GM03348 (cell line): ENCODE measurements around the gene KIAA1217.
"Not testable (repeated sequence)": the region's sequence is repeated elsewhere in the genome, so short reads cannot be mapped to it uniquely, and the experiment has no call there.

Experiments
- DNase-seq: peaks from one replicate; pipeline ENCODE4 v3.0.0; 2012; ENCODE audit warnings: low spot score

Gene KIAA1217

DNA sequence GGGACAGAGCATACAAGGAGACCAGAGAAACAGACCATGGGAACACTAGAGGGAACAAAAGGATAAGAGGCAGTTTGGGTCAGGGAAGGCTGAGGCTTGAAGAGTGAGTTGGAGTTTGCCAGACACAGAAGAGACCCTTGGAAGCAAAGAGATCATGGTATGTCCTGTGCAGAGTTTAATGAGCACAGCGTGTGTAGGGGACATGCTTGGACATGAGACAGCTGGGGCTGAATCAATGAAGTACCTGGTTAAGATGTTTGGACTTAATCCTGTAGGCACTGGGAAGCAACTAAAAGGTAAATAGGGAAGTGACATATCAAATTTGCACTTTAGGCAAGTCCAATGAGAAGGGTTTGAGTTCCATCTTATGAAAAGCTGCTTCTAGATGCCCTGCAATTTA lies 79.6 kb downstream of the KIAA1217 start:
- DNase-seq: no peak

DNA sequence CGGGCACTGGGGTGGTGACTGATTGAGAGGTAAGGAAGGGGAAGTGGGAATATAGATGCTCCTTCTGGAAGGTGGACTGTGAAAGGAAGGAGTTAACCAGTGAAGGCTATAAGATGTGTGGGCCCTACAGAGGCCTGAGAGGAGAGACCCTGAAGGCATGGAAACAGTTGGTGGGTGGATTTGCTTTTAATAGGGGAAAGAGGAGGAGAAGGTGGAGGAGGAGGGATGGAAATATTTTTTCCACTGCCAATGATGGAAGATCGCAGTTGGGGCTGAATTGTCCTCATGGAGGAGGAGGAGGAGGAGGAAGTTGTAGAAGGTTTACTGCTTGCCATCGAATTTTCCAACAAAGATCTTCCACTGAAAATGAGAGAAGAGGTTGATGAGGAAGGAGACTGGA lies 80.3 kb downstream of the KIAA1217 start:
- DNase-seq: no peak

DNA sequence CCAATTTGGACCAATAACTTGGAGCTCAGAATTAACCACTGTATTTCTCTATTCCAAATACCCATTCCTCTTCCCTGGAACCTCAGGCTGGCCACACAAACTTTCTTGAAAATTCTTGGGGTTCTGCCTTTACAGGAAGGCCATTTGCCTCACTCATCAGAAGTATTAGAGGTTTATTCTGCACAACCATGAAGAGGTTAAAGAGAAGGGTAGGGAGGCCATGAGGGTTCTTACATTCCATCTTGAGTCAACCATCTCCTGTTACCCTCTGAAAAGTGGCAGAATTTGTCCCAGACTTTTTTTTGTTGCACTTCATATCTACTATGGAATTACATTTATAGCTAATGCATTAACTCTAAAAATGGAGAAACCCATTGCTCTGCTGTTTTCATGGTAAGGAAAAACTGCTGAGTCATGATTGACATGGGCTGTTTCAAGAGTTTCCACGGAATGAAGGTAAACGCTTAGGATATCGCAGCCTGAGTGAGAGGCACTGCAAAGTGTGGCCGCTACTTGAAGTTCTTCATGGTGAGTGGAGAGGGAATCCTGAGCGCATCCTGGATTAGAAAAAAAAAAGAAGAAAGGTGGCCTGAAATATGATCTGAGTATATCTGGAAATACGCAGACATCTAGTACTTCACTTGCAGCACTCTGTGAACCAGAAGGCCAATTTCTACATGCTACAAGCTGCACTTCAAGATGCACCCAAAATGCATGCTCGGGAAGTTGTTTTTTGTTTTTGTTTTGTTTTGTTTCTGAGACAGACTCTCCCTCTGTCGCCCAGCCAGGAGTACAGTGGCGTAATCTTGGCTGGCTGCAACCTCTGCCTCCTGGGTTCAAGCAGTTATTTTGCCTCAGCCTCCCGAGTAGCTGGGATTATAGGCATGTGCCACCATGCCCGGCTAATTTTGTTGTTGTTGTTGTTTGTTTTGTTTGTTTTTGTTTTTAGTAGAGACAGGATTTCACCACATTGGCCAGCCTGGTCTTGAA lies 83.7 kb downstream of the KIAA1217 start:
- DNase-seq: no peak

DNA sequence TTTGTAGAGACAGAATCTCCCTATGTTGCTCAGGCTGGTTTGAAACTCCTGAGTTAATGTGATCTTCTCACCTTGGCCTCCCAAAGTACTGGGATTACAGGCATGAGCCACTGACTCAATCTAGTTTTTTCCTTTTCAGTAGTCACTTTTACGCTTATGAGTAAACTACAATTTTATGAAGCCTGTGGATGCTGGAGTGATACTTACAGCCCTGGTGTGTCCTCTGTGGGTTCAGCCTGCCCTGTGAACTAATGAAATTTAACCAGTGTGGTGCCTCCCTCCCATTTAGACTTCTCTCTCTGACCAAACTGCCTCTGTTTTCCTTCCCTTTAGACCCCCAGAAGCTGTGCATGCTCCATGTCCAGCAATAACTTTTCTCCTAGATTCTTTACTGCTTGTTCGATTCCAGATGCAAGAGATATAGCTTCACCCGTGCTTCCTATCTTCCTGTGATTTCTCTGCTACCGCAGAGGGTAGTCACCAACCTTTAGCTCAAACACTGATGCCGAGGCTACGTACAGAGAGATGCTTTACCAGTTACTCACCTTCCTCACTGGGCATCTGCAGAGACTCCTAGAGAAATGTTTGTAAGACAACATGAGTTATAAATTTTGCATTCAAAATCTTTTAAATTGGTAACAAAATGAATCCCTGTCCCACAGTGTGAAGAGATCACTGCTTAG lies 90.8 kb downstream of the KIAA1217 start:
- DNase-seq: no peak

DNA sequence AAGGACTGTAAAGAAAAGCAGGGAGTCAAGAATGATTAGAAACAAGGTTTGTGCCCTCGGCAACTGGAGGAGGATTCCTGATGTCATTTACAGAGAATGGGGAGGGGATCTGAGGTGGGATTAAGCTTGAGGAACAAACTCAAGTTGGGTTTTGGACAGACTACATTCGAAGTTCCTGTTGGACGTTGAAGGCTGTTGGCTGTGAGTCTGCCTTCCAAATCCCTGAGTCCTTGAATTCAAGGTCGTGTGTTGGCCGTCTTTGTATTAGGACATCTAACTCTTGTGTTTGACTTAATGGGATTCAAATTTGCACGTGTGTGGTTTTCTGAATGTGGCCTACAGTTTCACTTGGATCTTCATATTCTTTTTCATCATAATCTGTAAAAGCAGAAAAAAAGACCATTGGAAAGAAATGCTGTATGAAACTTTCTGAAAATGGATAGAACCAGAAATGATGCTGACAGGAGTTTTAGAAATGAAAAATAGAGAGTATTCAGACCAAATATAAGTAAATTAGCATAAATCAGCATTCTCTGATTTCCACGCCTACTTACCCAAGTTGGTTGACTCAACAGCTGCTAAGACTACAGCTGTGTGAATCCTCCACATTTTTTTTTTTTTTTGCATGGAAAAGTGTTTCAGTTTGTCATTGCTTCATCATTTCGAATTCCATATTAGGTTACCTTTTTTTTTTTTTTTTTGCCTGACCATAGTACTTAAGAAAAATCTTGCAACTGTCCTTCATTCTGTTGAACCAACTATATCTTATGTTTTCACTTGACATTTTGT lies 94.8 kb downstream of the KIAA1217 start:
- DNase-seq: no peak

DNA sequence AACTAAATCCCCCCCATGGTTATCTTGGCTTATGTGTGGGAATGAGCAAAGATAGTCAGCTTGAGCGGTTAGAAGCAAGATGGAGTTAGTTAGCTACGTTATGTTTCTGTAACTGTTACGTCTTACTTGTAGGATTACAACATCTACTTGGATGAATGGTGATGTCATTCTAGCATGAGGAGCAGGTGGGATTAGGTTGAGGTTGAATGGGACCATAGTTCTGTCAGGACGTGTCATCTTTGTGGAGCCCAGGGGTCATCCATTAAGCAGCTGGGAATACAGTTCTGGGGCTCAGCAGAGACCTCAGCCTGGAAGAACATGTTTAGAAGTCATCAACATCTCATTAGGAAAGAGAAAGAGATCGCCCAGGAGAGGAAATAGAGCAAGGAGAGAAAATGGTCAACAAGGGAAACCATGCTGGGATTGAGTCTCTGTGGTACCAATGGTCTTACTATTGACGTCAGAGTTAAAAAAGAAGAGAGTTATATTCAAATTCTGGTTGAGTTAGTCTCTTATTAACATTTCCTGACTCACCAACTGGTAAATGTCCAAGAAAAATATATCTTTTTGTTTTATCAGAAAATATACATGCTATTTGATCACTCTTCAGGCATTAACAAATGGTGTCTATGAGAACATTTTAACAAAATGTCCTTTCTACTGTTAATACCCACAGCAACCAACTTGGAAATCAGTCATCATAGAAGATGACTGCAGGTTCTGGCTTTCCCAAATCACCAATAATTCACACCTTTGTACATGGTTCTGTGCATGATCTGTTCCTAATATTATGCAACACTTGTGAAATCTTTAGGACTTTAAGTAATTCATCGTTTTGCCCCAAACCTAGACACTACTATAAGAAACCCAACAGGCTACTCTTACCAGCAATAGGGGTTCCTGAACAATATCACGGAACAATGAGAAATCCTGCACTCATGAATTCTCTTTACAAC lies 96.9 kb downstream of the KIAA1217 start:
- no peak for DNase-seq

DNA sequence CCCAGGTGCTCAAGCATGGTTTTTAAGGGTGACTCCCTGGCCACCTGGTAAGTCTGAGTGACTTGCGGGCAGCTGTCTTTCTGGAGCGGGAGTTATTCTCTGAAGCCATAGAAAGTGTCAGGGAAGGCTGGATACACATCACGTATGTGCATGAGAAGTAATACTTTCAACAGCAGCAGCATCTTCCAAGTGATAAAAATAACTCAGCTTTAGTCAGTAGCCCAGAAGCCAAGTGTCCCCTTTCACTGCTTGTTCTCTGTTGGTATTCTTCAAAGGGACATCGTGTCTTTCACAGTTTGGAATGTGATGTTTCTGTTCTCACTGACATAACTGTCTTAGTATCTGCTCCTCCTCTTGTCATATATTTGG lies 97.6 kb downstream of the KIAA1217 start:
- DNase-seq: no peak

DNA sequence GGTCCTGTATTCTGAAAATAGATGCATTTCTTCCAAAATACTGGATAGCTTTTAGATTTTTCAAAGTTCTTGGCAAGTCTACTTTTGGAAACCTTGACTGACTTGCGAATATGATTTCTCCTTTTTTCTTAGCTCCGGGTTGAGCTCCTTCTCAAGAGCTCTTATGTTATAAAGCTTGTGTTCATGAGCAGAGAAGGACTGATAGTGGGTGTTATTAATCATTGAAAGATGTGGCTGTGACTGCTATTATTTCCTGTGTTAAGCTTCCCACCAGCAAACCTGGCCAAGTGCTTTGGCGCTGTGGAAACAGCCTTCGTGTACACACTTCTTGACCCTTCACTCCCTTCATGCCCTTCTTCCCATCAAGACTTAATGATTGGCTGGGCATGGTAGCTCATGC lies 98.2 kb downstream of the KIAA1217 start:
- no peak for DNase-seq

DNA sequence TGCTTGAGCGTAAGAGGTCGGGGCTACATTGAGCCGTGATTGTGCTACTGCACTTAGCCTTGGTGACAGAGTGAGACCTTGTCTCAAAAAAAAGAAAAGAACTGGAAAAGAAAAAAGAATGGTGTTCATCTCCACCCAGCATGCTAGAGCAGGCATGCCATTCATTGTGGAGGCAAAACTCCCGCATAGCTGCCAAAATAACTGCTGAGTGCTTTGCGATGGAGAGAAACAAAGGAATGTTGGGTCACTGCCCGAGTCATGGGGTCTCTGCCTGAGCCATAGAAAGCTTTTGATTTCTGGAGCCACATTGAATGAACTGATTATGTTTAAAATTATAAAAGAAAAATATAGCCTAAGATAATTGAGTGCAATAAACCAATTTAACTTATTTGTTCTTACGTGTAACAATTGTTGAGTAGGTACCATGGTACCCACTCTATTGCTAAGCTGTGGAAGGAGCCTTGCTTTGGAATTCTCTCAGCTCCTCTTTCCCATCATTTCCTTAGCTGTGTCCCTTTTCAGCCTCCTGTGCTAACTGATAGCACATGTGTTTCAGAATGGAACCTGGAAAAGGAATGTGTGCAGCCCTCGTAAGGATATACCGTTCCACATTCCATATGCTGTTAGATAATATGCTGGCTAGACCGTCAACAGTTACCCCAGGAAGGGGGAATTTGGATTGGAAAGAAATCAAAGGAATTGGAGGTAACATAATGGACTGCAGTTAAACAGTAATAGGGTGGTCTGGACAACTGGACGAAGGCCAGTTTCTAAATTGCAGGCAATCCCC lies 99.0 kb downstream of the KIAA1217 start:
- no peak for DNase-seq

DNA sequence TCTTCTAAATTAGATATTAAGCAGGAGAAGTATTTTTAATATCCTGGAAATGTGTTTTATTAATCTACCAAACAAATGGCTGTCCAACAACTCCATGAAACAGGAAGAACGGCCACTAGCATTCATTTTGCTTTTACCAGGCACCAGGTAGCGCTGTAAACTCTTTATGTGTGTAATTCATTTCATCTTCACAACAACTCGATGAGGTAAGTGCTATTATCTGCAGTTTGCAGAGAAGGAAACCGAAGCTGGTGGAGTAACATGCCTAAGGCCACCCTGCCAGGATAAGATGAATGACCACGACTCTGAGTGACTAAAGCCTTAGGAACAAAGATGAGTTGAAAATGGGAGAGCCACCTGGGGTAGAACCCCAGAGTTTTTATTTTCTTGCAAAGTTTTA lies 101.2 kb downstream of the KIAA1217 start:
- DNase-seq: no peak

DNA sequence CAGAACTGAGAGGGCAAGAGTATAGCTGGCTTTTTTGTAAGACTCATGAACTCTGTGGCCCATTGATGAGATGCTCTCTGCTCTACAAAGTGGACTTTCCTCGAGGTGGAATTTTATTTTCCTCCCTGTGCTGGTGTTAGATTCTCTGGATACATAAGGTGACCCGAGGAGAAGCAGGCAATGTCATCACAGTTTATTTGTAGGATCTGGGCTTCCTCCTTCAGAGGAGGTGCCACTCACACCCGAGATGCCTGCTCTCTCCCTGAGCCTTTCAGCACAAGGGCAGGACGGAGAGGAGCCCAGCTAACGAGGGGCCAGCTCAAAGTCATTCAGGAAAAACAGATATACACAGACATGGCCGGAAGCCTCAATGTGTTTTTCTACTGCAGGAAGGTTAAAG lies 103.0 kb downstream of the KIAA1217 start:
- DNase-seq: no peak

DNA sequence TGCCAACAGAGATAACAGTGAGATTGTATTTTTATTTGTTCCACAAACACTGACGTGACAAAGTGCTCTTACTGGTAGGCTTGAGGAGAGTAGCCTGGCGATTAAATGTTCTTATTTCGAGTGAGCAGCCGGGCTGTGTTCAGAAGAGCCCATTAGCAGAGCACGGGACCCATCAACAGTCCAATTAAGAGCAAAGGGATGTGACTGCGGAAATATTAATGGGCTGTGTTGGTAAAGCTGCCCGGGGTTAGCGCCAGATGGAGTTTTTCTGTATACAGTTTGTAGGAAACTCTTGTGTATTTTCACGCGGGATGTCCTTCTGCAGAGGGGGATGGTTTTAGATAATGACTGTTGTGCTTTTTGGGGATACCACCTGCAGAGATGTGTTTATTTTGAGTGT lies 104.3 kb downstream of the KIAA1217 start:
- DNase-seq: no peak

DNA sequence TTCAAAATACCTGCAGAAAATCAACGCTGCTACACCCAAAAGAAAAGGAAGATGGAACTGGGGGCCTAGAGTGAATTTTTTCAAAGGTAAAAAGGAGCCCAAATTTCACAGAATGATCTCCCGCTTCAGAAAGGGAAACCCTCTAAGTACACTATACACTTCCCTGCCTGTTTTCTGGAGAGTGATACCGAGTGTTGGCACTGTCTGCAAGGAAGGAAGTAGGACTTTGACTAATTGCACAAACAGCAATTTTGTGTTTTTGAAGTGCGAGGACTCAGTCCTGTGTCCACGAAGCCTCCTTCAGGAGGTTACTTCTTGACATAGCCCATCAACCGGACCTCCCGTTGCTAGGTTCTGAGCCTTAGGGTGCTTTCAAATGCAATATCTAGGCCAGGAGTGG lies 106.3 kb downstream of the KIAA1217 start:
- DNase-seq: no peak

DNA sequence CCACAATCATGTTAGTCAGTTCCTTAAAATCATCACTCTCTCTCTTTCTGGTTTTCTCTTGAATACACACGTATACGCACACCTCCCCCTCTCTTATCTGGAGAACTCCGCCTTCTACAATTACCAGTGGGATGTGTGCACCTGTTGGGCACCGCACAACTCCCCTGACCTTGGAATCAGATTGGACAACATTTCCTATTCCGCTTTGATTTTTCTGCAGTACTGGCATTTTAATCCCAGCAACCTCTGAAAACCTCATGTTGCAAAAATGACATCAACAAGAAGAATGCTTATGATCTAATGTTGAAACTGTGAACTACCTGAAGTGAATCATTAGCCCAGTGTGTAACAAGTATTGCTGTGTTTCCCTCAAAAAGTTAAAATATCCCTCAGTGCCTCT lies 109.6 kb downstream of the KIAA1217 start:
- no peak for DNase-seq

DNA sequence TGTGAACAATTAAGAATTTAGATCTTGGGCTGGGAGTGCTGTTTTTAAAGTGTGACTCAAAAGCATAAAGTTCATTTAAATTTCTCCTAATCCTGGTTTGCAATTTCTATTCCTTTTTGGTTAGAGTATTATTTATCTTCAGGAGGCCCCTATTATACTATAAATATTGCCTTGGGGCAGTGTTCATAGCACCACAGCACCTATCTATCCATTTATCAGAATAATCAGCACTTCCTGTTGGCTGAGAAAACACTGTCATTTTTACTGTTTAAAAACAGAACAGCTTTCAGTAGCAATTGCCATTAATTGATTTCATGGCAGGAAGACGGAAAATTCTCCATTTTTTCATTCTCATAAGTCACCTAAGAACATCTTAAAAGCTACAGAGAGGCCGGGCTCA lies 111.4 kb downstream of the KIAA1217 start:
- no peak for DNase-seq

DNA sequence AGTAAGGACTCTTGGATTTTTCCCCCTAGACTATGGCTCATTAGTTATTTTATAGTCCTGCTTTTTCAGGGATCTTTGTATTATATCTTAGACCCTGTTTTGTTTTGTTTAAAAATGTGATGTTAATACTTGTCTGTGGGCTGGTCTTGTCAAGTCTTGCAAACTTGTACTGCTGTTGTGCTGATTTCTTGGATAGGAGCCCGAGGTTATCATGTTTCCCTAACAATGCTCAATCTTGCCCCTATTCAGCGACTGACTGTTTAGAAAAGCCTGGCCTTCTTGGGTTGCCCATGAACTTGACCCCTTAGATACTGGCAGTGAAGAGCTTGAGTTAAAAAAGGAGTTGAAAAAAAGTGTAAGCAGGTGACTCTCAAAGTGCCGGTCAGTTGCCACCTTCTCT lies 115.7 kb downstream of the KIAA1217 start:
- DNase-seq: no peak

DNA sequence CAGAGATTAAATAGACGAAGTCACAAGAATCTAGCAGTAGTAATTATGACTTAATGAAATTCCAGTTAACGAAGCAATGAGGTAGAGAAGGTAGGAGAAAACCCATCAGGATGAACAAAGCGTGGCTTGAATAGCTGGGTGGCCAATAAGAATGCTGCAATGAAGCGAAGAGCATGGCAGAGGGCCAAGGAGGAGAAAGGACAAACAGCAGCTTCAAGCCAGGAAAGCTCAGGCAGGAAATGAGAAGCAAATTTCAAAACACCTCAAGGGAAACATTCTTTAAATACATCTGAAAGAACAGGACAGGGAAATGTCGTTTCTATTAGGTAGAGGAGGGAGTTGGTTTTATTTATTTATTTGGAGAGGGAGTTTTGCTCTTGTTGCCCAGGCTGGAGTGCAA lies 122.5 kb downstream of the KIAA1217 start:
- no peak for DNase-seq

DNA sequence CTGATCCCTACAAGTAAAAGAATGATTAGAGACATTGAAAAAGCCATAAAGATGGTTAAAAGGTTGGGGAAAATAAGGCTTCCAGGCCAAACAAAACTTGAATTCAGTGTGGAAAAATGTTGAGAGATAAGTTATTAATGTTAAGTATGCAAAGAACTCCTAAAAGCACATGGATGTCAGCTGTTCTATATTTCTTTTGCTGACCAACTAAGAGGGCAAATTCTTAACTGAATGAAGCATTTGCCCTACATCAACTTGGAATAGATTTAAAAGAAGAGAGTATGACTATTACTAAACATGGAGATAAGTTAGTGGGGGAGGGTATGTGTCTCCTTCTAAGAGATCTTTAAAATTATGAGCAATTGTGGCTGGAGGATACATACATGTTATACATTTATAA lies 124.8 kb downstream of the KIAA1217 start:
- peak; percentile 61 for DNase-seq

DNA sequence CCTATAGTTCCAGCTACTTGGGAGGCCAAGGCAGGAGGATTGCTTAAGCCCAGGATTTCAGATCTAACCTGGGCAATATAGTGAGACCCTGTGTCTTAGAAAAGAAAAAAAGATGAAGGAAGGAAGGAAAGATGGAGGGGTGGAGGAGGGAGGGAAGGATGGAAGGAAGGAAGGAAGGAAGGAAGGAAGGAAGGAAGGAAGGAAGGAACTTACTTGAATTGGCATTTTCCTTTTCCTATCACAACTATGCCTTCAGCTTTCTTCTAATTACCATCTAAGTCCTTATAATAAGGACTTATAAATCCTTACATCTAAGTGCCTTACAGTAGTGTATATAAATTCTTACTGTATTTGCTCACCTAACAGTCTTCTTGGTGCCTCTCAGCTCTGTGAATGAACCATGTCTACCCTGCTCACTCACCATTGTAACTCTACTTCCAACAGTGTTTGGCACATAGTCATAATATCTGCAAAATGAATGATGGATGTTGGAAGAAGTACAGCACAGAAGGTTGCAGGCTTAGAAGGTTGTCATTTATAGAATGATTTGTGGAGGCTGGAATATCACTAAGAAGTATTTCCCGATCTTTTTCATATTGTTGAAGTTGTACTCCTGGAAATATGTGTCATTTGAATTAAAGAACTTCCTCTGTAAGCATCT lies 125.5 kb downstream of the KIAA1217 start:
- no peak for DNase-seq

DNA sequence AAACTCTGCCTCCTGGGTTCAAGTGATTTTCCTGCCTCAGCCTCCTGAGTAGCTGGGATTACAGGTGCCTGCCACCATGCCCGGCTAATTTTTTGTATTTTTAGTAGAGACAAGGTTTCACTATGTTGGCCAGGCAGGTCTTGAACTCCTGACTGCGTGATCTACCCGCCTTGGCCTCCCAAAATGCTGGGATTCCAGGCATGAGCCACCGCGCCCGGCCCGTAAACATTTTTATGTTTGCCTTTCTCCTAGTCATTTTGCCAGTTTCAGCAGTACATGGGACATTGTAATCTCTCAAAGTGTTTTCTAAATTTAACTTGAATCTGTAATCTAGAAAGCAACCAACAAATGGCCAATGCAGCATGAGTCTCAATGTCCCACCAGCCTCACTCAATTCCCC lies 128.8 kb downstream of the KIAA1217 start:
- DNase-seq: not testable (repeated sequence)
